Thyroid gland (tissue), 4 donors: ENCODE data around the gene NOTCH4. TPM values are rescaled to one million over a fixed set of nuclear protein-coding genes. Genes with fewer than 3 reads are reported as not detected.
A peak's percentile ranks its signal among the peaks of the same experiment; 100 is the strongest.
"Not testable (repeated sequence)": the region's sequence is repeated elsewhere in the genome, so short reads cannot be mapped to it uniquely, and the experiment has no call there.

Source experiments
- DNase-seq, 2 donors: peaks; one replicate each; pipeline ENCODE4 v3.0.0-alpha.2; 2019
- H3K27ac ChIP-seq, 3 donors: fragments of 200-600 bp; sonication (generic); 1 replicate in 2 of 3; 2 replicates in 1 of 3; pipeline ENCODE4 v1.5.1; 2016 to 2019; ENCODE audit warnings: mild to moderate bottlenecking in 1 of 3, moderate library complexity in 1 of 3
- H3K27me3 ChIP-seq: fragments of 200-600 bp; sonication (generic); one replicate; pipeline ENCODE4 v1.5.1; 2019
- H3K36me3 ChIP-seq, 2 donors: fragments of 200-600 bp; sonication (generic); one replicate each; pipeline ENCODE4 v1.5.1; 2016 to 2019
- H3K4me1 ChIP-seq, 2 donors: fragments of 200-600 bp; sonication (generic); one replicate each; pipeline ENCODE4 v1.5.1; 2017 to 2019
- H3K4me3 ChIP-seq, 3 donors: fragments of 200-600 bp; sonication (generic); replicated peaks in 1 of 3; 1 replicate in 2 of 3; 2 replicates in 1 of 3; pipeline ENCODE4 v1.5.1; 2016; ENCODE audit warnings: mild to moderate bottlenecking in 1 of 3
- H3K9me3 ChIP-seq: fragments of 200-600 bp; sonication (generic); one replicate; pipeline ENCODE4 v1.5.1; 2017
- CTCF ChIP-seq, 6 experiments: fragments of 200-600 bp in 3 of 6; fragments of 450-650 bp in 3 of 6; sonication (generic) in 3 of 6; IDR thresholded peaks; one replicate each; pipeline ENCODE4 v1.5.1; 2016 to 2019; ENCODE audit warnings: antibody characterized with exemption in 6 of 6, mild to moderate bottlenecking in 2 of 6, inconsistent platforms in 1 of 6, moderate library complexity in 1 of 6
- POLR2A ChIP-seq, 2 donors: fragments of 450-650 bp; IDR thresholded peaks; one replicate each; pipeline ENCODE4 v1.6.1; 2017; ENCODE audit warnings: antibody characterized with exemption in 2 of 2, mild to moderate bottlenecking in 2 of 2, moderate library complexity in 1 of 2
- WGBS, 2 donors: methylation state at CpG; one replicate each; pipeline ENCODE4 v1.1.5; 2017; 5-methylcytosine and 5-hydroxymethylcytosine counted together
- intact Hi-C: fragments of 100-400 bp; cut with DNase I; formaldehyde crosslinking; loops from one replicate; pipeline ENCODE4 v1.15.1; 2023
- total RNA-seq, 4 donors: library from RNA; depleted of rRNA; stranded (reverse); fragments of >200 nt; gene quantifications; one replicate each; pipeline ENCODE4 v1.2.3, GENCODE V29; 2016

The NOTCH4 gene
- total RNA-seq, 4 donors from 2014 or later: 11.0 to 37.9 (median 17.5) TPM

GRCh38 chr6:32247401-32247800 is 23.5 kb upstream of the NOTCH4 start:
- no peaks in the 10 kb centered on the region for H3K9me3 ChIP-seq
- no peaks in the 10 kb centered on the region for H3K27me3 ChIP-seq
- 0 to 32% methylated on average over 2 of the region's 2 CpGs for WGBS, 2 donors
- H3K4me3 ChIP-seq: no peak overlapping the region
- no peak for DNase-seq
- TF ChIP-seq POLR2A (IDR thresholded peaks at IDR 0.05) (no peak), CTCF (IDR thresholded peaks at IDR 0.05) (no peak)
- no peak overlapping the region for H3K27ac ChIP-seq
- no peaks in the 10 kb centered on the region for H3K36me3 ChIP-seq
- intact Hi-C loops: no loop called here
- peaks cover 0 to 8% of the 10 kb centered on the region in 2 donors for H3K4me1 ChIP-seq

GRCh38 chr6:32244946-32245398 is 21.1 kb upstream of the NOTCH4 start:
- TF ChIP-seq CTCF (IDR thresholded peaks at IDR 0.05) (peak; percentile 79 to 92 (median 86)), POLR2A (IDR thresholded peaks at IDR 0.05) (no peak)
- peak overlapping the region in 2 of 3 donors; percentile 46 to 64 for H3K27ac ChIP-seq
- no peaks in the 10 kb centered on the region for H3K36me3 ChIP-seq
- peak; percentile 77 to 78 for DNase-seq
- H3K9me3 ChIP-seq: no peaks in the 10 kb centered on the region
- H3K27me3 ChIP-seq: no peaks in the 10 kb centered on the region
- peaks cover 0 to 8% of the 10 kb centered on the region in 2 donors for H3K4me1 ChIP-seq
- no peak overlapping the region for H3K4me3 ChIP-seq
- WGBS, 2 donors: 1 to 2% methylated on average over 10 to 12 of the region's 14 CpGs
- intact Hi-C loops: no loop called here

- Histone ChIP-seq H3K9me3 (no peaks in the 10 kb centered on the region), H3K36me3 (no peaks in the 10 kb centered on the region), H3K27me3 (no peaks in the 10 kb centered on the region), H3K27ac (peak overlapping the region in 2 of 3 donors; percentile 46 to 64), H3K4me1 (peaks cover 0 to 8% of the 10 kb centered on the region in 2 donors), H3K4me3 (no peak overlapping the region)
- DNase-seq: peak; percentile 11 to 12
- no peak for TF ChIP-seq CTCF (IDR thresholded peaks at IDR 0.05)
- no peak for TF ChIP-seq POLR2A (IDR thresholded peaks at IDR 0.05)
- intact Hi-C loops: no loop called here
- WGBS, 2 donors: 80% methylated on average over 4 of the region's 4 CpGs
Observed at GRCh38 chr6:32244270-32244669, 20.4 kb upstream of the NOTCH4 start.

GRCh38 chr6:32242318-32242813 is 18.5 kb upstream of the NOTCH4 start:
- H3K36me3 ChIP-seq, intact Hi-C loops, H3K27me3 ChIP-seq, DNase-seq, H3K9me3 ChIP-seq, H3K4me3 ChIP-seq, H3K27ac ChIP-seq, H3K4me1 ChIP-seq: not testable (repeated sequence)
- WGBS, 2 donors: 74 to 90% methylated on average over 4 of the region's 4 CpGs

GRCh38 chr6:32240686-32241085 is 16.8 kb upstream of the NOTCH4 start:
- intact Hi-C loops: no loop called here
- H3K36me3 ChIP-seq: no peaks in the 10 kb centered on the region
- DNase-seq: no peak
- no peaks in the 10 kb centered on the region for H3K27me3 ChIP-seq
- WGBS, 2 donors: 94 to 100% methylated on average over 1 of the region's 1 CpG
- no peak overlapping the region for H3K27ac ChIP-seq
- no peak overlapping the region for H3K4me3 ChIP-seq
- no peak for TF ChIP-seq POLR2A (IDR thresholded peaks at IDR 0.05)
- TF ChIP-seq CTCF (IDR thresholded peaks at IDR 0.05): no peak
- H3K9me3 ChIP-seq: no peaks in the 10 kb centered on the region
- peaks cover 0 to 8% of the 10 kb centered on the region in 2 donors for H3K4me1 ChIP-seq
